K562 (cell line): Measurements from ENCODE around the gene B3GALT5.
"Not testable (repeated sequence)": the region's sequence is repeated elsewhere in the genome, so short reads cannot be mapped to it uniquely, and the experiment has no call there.

ENCODE experiments used
- CTCF ChIP-seq, 3 experiments: IDR thresholded peaks in 2 of 3; conservative IDR thresholded peaks in 1 of 3; 2 replicates each; pipeline ENCODE4 v1.5.1; 2011 to 2012; ENCODE audit warnings: low read length in 3 of 3, mild to moderate bottlenecking in 3 of 3, control low read depth in 2 of 3, improper control_type of control experiment in 1 of 3, inconsistent platforms in 1 of 3, low read depth in 1 of 3, mixed read lengths in 1 of 3, moderate library complexity in 1 of 3; ENCODE audit not compliant: insufficient read depth in 2 of 3
- EZH2 ChIP-seq: IDR thresholded peaks from 2 replicates; pipeline ENCODE4 v1.6.1; 2012; ENCODE audit warnings: low read depth, mild to moderate bottlenecking, inconsistent platforms, low read length, borderline replicate concordance
- MTA3 ChIP-seq: fragments of 450-650 bp; formaldehyde crosslinking; IDR thresholded peaks from 2 replicates; pipeline ENCODE4 v1.6.1; 2017; ENCODE audit warnings: mild to moderate bottlenecking, borderline replicate concordance
- RAD21 ChIP-seq, 2 experiments: fragments of 250-450 bp in 1 of 2; fragments of 450-650 bp in 1 of 2; sonication (Bioruptor Pico) in 1 of 2; formaldehyde crosslinking in 1 of 2; IDR thresholded peaks in 1 of 2; conservative IDR thresholded peaks in 1 of 2; 2 replicates each; pipeline versions ENCODE4 v1.4.0 to v1.8.0; 2020 to 2022; ENCODE audit warnings: mild to moderate bottlenecking in 2 of 2, moderate library complexity in 1 of 2
- SRSF3 ChIP-seq: fragments of 200-400 bp; formaldehyde crosslinking; IDR thresholded peaks from 2 replicates; pipeline ENCODE4 v1.6.1; 2016; ENCODE audit warnings: mild to moderate bottlenecking, low read length, moderate library complexity; ENCODE audit not compliant: insufficient read depth
- TCF7L2 ChIP-seq: fragments of 150-350 bp; IDR thresholded peaks from 2 replicates; pipeline ENCODE4 v1.6.1; 2016; ENCODE audit warnings: low read depth, mild to moderate bottlenecking, low read length, moderate library complexity
- ZNF274 ChIP-seq: IDR thresholded peaks from 2 replicates; pipeline ENCODE4 v1.6.1; 2011; ENCODE audit warnings: low read depth, mild to moderate bottlenecking, low read length, moderate library complexity, borderline replicate concordance
- ZNF707 ChIP-seq: fragments of 250-450 bp; sonication (Bioruptor Pico); conservative IDR thresholded peaks from 2 replicates; pipeline ENCODE4 v1.8.0; 2022; ENCODE audit warnings: inconsistent platforms, mild to moderate bottlenecking, moderate library complexity

GRCh38 chr21:39583586-39583985, 29.2 kb upstream of the B3GALT5 start:
- not testable (repeated sequence) for TF ChIP-seq TCF7L2; SRSF3; MTA3; ZNF707 (CRISPR knock-in tag); RAD21 (CRISPR knock-in tag; conservative IDR thresholded peaks at IDR 0.05 in 1 of 2, IDR thresholded peaks at IDR 0.05 in 1 of 2); EZH2; CTCF (IDR thresholded peaks at IDR 0.05 in 2 of 3, conservative IDR thresholded peaks at IDR 0.05 in 1 of 3; ENCODE audit: insufficient read depth in 2 of 3, low read depth in 1 of 3, low read length in 3 of 3); ZNF274
